GM20431 (cell line): ENCODE measurements around the gene EHD2.
"Not testable (repeated sequence)": the region's sequence is repeated elsewhere in the genome, so short reads cannot be mapped to it uniquely, and the experiment has no call there.

Experiments used
- in situ Hi-C: fragments of 300-500 bp; cut with MseI, MboI; formaldehyde crosslinking; loops from one replicate; pipeline ENCODE4 v1.15.0; 2020; ENCODE audit warnings: low sequenced_read_pairs; ENCODE audit not compliant: unreplicated experiment

EHD2 gene, protein sequence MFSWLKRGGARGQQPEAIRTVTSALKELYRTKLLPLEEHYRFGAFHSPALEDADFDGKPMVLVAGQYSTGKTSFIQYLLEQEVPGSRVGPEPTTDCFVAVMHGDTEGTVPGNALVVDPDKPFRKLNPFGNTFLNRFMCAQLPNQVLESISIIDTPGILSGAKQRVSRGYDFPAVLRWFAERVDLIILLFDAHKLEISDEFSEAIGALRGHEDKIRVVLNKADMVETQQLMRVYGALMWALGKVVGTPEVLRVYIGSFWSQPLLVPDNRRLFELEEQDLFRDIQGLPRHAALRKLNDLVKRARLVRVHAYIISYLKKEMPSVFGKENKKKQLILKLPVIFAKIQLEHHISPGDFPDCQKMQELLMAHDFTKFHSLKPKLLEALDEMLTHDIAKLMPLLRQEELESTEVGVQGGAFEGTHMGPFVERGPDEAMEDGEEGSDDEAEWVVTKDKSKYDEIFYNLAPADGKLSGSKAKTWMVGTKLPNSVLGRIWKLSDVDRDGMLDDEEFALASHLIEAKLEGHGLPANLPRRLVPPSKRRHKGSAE

DNA sequence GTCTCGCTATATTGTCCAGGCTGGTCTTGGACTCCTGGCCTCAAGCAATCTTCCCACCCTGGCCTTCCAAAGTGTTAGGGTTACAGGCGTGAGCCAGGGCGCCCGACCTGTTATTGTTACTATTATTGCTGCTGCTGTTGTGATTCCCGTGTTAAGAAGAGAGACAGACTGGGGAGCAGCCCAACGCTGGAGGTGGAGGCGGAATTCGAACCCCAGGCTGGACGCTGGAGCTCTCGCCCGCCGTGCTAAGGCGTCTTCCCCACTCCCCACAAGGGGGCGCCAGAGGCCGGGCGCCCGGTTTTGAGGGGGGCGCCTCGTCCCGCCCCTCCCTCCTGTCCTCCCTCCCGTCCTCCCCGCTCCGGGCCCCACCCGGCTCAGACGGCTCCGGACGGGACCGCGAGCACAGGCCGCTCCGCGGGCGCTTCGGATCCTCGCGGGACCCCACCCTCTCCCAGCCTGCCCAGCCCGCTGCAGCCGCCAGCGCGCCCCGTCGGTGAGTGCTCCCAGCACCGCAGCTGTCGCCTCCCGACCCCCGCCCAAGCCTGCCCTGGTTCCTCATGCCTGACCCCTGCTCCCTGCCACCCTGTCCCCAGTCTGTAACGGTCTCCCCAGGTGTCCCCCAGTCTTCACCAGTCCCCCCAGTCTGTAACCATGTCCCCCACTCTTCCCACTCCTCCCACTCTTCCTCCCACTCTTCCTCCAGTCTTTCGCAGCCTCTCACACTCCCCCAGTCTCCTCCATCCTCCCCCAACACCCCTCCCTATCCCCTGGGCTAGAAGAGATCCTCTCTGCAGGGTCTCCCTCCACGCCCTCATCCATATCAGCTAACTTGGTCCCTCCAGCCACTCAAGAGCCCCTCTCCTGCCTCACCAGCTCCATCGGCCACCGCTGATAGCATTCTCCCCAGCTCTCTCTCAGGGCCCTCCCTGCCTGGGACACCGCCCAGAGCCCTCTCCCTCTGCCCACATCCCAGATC lies at the start of gene EHD2:
Gene EHD2, plus strand, starts transcription at position 377 of the 976 bp plus-strand sequence. CDS start 3,191 bp downstream, outside the sequence.
- in situ Hi-C loops = loop anchor here (25.0 kb wide), 1 partner anchor 426 kb away; no protein-coding TSS in a partner anchor

DNA sequence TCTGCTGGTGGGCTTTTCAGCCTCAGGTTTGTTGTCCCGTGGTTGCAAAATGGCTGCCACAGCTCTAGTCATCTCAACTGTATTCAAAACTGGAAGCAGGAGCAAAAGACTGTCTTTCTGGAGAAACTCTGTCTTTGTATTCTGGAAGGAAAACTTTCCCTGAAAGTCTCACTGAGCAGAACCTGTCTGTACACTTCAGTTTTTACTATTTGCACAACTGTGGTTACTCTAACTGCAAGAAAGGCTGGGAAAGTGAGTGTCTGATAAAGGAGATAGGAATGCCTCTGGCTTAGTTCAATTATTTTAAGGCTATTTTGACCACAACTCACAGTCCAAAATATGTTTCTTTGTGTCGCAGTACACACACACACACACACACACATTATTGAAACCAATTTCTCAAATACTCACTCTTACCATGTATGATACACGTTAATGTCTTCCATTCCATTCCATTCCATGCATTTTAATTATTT lies 49.7 kb upstream of the EHD2 start:
- in situ Hi-C loops = no loop called here

DNA sequence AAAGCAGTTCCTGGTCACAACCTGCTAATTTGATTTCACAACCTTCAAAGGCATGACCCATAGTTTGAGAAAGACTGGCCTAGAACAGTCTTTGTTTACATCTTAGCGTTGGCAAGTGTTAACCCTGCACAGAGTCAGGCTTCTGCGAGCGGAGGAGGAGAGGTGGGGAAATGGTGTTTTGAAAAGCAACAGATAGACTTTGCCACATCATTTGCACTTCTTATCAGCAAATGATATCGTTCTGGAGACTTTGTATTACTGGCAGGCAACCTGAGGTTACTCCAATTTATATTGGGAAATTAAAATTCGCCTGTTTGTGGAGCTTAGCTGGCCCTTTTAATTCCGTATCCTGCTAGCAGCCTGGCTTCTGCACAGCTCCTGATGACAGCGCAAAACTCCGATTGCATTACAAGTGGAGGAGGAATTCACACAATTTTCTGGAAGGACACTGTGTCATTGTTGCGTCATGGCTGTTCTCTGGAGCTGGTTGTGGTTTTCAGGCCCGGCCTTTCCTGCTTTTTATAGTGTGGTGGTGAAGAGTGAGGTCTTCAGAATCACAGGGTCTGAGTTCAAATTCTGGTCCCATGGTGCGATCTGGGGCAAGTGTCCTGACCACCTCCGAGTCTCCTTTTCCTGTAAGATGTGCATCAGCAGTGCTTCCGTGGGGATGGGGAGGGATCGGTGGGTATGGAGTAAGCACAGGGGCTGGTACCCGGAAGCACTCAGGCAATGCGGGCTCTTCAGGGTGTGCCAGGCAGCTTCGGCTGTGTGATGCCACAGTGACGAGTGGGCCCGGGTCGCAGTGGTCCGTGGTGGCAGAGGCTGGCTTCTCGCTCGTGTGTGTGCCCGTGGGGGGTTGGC lies 49.1 kb upstream of the EHD2 start:
- in situ Hi-C loops = no loop called here

DNA sequence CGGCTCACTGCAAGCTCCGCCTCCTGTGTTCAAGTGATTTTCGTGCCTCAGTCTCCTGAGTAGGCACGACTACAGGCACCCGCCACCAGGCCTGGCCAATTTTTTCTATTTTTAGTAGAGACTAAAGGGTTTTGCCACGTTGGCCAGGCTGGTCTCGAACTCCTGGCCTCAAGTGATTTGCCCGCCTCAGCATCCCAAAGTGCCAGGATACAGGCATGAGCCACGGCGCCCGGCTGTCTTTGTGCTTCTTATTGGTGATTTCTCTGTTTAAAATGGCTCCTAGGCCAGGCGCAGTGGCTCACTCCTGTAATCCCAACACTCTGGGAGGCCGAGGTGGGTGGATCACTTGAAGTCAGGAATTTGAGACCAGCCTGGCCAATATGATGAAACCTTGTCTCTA lies 44.7 kb upstream of the EHD2 start:
- in situ Hi-C loops = not testable (repeated sequence)

DNA sequence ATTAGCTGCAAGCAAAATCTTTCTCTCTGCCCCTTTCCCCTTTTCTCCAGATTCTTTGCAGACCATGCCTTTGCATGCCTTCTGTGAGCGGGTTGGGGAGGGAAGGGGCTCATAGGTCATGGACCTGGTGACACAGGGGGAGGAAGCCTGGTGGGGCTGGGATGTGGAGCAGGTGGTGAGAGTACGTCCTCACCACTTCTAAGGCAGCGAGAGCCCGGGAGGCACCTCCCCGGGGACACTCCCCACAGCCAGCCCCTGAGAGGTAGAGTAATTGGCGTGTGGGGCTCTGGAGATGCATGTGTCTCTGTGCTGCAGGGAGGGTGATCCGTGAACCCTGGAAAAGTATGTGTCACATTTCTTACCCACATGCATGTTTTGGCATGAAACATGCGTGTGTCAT lies 42.5 kb upstream of the EHD2 start:
- in situ Hi-C loops = no loop called here

DNA sequence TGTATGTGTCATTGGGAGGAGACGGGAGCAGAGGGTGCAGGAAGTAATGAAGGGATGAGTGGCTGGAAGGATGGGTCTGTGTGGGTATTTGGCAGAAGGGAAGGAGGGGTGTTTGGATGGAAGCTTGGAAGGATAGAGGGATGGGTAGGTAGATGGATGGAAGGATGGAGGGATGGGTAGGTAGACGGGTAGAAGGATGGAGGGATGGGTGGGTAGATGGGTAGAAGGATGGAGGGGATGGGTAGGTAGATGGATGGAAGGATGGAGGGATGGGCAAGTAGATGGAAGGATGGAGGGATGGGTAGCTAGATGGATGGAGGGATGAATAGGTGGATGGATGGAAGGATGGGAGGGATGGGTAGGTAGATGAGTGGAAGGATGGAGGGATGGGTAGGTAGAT lies 41.7 kb upstream of the EHD2 start:
- in situ Hi-C loops = no loop called here

DNA sequence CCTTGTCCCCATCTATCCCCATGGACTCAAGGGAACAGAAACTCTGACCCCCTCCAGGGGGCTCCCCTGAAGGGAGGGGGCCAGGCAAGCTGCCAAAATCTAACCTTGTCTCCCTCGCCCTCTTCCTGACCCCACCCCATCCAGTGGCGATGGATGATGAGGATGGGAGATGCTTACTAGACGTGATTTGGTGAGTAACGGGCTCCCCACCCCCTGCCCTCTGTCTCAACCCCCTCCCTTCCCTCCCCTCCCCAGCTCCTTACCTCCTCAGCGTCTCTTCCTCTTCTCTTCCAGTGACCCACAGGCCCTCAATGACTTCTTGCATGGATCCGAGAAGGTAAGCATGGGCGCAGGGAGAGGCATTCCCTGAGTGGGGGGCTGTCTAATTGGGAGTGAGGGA lies 39.8 kb upstream of the EHD2 start:
- in situ Hi-C loops = no loop called here

DNA sequence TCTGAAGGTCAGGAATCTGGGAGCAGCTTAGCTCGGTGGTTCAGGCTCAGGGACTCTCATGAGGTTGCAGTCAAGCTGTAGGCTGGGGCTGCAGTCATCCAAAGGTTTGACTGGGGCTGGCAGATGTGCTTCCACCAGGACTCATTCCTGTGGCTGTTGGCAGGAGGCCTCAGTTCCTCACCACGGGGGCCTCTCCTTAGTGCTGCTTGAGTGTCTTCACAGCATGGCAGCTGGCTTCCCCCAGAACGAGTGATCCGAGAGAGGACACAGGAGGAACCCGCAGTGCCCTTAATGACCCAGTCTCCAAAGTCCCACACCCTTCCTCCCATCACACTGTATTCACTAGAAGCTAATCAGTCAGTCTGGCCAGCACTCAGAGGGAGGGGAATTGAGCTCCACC lies 38.7 kb upstream of the EHD2 start:
- in situ Hi-C loops = no loop called here

DNA sequence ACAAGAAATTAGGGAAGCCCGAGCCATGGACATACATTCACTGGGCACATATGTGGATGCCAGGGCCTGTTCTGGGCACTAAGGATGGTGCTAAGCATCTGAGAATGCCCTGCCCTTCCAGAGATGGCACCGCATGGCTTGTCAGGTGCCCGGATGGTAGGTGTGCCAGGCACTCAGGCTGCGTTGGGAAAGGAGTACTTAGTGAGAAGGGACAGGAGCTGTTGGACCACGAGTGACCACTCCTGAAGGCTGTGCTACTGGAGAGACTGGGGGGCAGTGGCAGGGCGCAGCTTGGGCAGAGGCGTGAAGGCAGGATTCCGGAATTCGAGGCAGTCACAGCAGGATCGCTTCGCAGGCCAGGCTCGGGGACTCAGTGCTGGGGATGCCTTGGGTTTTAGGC lies 38.0 kb upstream of the EHD2 start:
- in situ Hi-C loops = no loop called here

DNA sequence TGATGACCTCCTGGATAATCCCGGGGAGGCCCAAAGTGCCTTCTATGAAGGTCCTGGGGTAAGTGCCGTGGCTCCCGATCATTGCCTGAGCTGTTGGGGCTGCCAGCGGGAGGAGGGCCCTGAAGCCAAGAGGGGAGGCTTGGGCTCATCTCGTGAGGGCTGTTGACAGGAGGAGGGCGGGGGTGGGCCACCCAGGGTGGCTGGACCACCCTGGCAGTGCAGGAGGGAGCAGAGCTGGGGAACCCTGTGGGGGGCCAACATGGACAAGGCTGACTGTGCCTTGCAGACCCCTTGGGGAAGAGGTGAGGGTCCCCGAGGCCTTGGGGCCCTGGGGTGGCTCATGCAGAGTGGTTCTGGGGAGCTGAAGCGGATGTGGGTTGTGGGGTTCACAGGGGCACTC lies 37.4 kb upstream of the EHD2 start:
- in situ Hi-C loops = no loop called here

DNA sequence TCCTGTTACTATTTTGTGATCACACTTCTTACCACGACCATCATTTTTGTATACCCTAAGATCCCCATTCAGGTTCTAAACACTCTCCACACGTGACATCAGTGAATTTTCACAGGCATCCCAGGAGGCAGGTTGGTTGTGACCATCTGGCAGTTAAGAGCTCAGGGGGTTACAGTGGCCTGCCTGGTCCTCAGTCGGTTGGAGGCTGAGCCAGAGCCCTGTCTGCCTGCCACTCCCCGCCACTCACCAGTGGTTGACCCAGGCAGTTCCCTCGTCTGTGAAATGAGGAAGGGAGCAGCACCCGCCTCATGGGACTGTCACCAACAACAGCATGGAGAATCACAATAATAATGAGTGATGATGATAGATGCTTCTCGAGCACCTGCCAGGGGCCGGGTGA lies 36.4 kb upstream of the EHD2 start:
- in situ Hi-C loops = no loop called here

DNA sequence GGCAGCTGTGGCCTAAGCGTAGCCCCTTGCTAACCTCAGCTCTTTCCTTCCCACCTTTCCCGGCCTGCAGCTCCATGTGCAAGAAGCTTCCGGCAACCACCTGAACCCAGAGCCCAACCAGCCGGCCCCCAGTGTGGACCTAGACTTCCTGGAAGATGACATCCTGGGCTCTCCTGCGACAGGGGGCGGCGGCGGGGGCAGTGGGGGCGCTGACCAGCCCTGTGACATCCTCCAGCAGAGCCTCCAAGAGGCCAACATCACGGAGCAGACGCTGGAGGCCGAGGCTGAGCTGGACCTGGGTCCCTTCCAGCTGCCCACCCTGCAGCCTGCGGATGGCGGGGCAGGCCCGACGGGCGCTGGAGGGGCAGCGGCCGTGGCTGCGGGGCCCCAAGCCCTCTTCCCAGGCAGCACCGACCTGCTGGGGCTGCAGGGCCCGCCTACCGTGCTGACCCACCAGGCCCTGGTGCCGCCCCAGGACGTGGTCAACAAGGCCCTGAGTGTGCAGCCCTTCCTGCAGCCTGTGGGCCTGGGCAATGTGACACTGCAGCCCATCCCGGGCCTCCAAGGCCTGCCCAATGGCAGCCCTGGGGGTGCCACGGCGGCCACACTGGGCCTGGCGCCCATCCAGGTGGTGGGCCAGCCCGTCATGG lies 33.8 kb upstream of the EHD2 start:
- in situ Hi-C loops = no loop called here

DNA sequence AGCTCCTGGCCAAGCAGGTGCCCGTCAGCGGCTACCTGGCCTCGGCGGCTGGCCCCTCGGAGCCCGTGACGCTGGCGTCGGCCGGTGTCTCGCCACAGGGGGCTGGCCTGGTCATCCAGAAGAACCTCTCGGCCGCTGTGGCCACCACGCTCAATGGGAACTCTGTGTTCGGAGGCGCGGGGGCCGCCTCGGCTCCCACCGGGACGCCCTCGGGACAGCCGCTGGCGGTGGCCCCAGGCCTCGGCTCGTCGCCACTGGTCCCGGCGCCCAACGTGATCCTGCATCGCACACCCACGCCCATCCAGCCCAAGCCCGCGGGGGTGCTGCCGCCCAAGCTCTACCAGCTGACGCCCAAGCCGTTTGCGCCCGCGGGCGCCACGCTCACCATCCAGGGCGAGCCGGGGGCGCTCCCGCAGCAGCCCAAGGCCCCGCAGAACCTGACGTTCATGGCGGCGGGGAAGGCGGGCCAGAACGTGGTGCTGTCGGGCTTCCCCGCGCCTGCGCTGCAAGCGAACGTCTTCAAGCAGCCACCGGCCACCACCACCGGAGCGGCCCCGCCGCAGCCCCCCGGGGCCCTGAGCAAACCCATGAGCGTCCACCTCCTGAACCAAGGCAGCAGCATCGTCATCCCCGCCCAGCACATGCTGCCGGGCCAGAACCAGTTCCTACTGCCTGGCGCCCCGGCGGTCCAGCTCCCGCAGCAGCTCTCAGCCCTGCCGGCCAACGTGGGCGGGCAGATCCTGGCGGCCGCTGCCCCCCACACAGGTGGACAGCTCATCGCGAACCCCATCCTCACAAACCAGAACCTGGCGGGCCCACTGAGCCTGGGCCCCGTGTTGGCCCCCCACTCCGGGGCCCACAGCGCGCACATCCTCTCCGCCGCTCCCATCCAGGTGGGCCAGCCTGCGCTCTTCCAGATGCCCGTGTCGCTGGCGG lies 33.0 kb upstream of the EHD2 start:
- in situ Hi-C loops = no loop called here

DNA sequence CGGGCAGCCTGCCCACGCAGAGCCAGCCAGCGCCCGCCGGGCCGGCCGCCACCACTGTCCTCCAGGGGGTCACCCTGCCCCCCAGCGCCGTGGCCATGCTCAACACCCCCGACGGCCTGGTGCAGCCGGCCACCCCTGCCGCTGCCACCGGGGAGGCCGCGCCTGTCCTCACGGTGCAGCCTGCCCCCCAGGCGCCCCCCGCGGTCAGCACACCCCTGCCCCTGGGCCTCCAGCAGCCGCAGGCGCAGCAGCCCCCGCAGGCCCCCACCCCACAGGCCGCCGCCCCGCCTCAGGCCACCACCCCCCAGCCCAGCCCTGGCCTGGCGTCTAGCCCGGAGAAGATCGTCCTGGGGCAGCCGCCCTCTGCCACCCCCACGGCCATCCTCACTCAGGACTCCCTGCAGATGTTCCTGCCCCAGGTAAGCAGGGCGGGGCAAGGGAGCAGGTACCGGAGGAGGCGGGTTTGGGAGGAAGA lies 32.3 kb upstream of the EHD2 start:
- in situ Hi-C loops = no loop called here

DNA sequence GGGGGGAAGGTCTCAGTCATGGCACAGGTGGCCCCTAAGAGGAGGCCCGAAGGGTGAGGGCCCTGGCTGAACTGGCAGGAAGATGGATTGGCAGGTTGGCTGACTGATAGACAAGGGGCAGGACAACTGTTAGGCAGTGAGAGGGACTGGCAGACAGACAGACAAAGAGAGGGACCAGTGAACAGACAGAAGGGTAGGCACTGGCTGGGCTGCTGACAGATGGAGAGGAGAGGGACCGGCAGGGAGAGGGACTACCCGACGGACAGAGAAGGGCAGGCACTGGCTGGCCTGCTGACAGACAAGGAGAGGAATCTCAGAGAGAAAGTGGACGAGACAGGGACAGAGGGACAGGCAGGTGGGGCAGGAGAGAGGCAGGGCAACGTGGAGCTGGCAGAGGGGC lies 31.8 kb upstream of the EHD2 start:
- in situ Hi-C loops = no loop called here

DNA sequence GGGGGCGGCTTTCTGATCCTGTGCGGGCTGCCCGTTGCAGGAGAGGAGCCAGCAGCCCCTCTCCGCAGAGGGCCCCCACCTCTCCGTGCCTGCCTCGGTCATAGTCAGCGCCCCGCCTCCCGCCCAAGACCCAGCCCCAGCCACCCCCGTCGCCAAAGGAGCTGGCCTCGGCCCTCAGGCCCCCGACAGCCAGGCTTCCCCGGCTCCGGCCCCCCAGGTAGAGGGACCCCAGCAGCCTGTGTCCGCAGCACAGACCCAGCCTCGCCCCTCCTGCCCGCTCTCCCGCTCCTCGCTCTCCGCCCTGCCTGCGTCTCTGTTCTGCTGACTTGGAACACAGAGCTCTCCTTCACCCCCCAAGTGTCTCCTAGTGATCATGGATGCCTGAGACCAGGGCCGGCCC lies 31.3 kb upstream of the EHD2 start:
- in situ Hi-C loops = no loop called here

DNA sequence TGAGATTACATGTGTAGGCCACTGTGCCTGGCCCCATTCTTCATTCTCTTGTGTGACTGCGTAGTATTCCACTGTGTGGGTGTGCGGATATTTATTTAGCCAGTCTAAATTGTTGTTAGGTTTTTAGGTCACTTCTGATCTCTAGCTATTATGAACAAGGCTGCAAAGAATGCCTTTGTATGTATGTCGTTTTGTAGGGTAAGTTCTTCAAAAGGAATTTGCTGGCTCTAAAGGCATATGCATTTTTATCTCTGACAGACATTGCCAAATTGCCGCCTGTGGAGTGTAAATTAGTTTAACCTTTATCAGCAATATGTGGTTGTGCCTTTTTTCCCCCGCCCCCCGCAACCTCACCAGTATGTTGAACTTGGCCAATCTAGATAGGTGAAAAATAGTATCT lies 30.3 kb upstream of the EHD2 start:
- in situ Hi-C loops = no loop called here
